SH-SY5Y (cell line): ENCODE results near the gene WDHD1.

Experiments used
- GATA2 ChIP-seq: IDR thresholded peaks from 2 replicates; pipeline ENCODE4 v1.6.1; 2011; ENCODE audit warnings: mild to moderate bottlenecking, low read depth, low read length
- GATA3 ChIP-seq: IDR thresholded peaks from 2 replicates; pipeline ENCODE4 v1.6.1; 2011; ENCODE audit warnings: low read depth, mild to moderate bottlenecking, low read length, moderate library complexity

- no peak for TF ChIP-seq GATA2
- TF ChIP-seq GATA3 = no peak
Measured at GRCh38 chr14:55015006-55015405, 11.9 kb downstream of the WDHD1 start.
